ENCODE results near the gene TTYH2. TPM values are rescaled to one million over a fixed set of nuclear protein-coding genes. Genes with fewer than 3 reads are reported as not detected.

The TTYH2 gene
- total and polyA plus RNA-seq, 2 of the 4 experiments (the other 2 are of a cell fraction), result 2.3 to 6.8 TPM

DNA sequence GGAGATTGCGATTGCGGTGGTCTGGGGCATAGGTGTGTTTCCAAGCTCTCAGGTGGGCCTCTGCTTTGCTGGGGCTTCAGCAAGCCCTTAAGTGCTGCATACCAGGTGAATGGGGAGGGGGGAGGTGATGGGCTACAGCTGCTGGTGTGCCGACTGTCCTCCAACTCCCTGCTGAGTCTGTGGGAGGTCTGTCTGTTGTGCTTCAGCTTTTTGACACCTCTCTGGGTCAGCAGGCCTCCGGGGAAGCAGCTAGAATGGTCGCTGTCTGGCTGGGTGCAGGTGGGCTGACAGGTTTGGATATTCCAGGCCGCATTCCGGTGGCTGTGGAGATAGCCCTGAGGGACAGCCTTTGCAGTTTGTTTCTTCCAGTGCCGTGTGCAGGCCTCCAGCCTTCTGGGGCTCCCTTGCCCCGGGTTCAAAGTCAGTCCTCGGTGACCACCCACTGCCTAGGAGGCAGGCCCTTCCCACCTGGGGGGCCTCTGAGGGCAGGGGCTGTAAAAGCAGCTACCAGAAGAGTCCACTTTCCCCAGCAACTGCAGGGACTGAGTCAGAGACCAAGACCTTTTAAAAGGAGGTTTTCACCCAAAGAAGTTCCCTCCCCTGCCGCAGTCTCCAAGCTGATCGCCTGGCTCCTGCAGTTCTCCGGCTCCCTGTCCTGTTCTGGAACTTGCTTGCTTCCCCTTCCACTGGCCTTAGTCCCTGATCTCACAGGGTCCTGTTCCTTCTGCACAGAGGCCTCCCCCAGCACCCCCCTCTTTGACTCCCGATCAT, 2.0 kb upstream of the TTYH2 start:
- Histone ChIP-seq H3K4ac (ENCODE audit: low read depth, low read length) (no peak overlapping the region), H3K56ac (ENCODE audit: extremely low read depth, insufficient read depth, low read length) (no peak overlapping the region), H3K27ac (ENCODE audit: insufficient read depth, low read length) (no peak overlapping the region), H3K23ac (ENCODE audit: low read depth, low read length) (no peak overlapping the region; the same call in 1 of the 2 replicates), H3K9me1 (ENCODE audit: insufficient read depth, low read length) (no peaks in the 10 kb centered on the region), H2AFZ (replicated peaks; ENCODE audit: low read length, poor library complexity) (no peak overlapping the region), H4K8ac (ENCODE audit: low read depth in 2 of 2, low read length in 2 of 2) (no peak overlapping the region), H3K14ac (replicated peaks; ENCODE audit: low read depth, low read length) (no peak overlapping the region), H2BK120ac (ENCODE audit: low read depth, low read length) (no peak overlapping the region), H3K9me3 (ENCODE audit: control insufficient read depth, insufficient read depth, low read length) (no peaks in the 10 kb centered on the region), H3K36me3 (ENCODE audit: control insufficient read depth, insufficient read depth, low read length) (peaks cover 24% of the 10 kb centered on the region), H3K4me3 (ENCODE audit: insufficient read depth, low read depth, low read length) (no peak overlapping the region; the same call in 1 of the 2 replicates), H3K79me1 (ENCODE audit: low read depth in 1 of 2, low read length in 2 of 2) (peaks cover 15 to 30% of the 10 kb centered on the region in 2 experiments), H3K4me2 (ENCODE audit: low read depth, low read length) (peak overlapping the region; percentile 83), H2BK5ac (ENCODE audit: low read depth, low read length, poor library complexity, severe bottlenecking) (no peak overlapping the region), H3K27me3 (ENCODE audit: control insufficient read depth, insufficient read depth, low read length) (no peaks in the 10 kb centered on the region; the same call in 1 of the 2 replicates), H2AK9ac (replicated peaks; ENCODE audit: low read depth, low read length, poor library complexity) (peak overlapping the region; percentile 29), H4K91ac (ENCODE audit: insufficient read depth, low read depth, low read length) (no peak overlapping the region), H4K20me1 (ENCODE audit: insufficient read depth, low read length) (peaks cover 49% of the 10 kb centered on the region), H4K5ac (ENCODE audit: low read depth, low read length) (no peak overlapping the region), H2AK5ac (ENCODE audit: low read depth, low read length) (no peak overlapping the region), H2BK15ac (ENCODE audit: low read depth, low read length) (no peak overlapping the region), H2BK20ac (ENCODE audit: low read depth, low read length) (no peak overlapping the region), H3K4me1 (ENCODE audit: control insufficient read depth, insufficient read depth, low read length) (peaks cover 13% of the 10 kb centered on the region), H3K18ac (ENCODE audit: low read depth, low read length) (no peak overlapping the region), H3K9ac (ENCODE audit: low read depth, low read length) (peak overlapping the region; percentile 37)
- ChIA-PET POLR2A (ENCODE audit: unreplicated experiment) (interaction anchor here (0.7 kb wide), 1 partner anchor 23 kb away, joined by 3 read pairs; no protein-coding TSS in a partner anchor), CTCF (no interaction called here)
- 71% methylated on average over 7 of the region's 14 CpGs; no CpG with 5 or more reads in 1 of the 2 experiments for WGBS, 2 experiments (ENCODE audit: extremely low coverage in 2 of 2, insufficient read length in 1 of 2)
- TF ChIP-seq NFE2L2 (IDR thresholded peaks at IDR 0.05; ENCODE audit: low read depth, low read length) (no peak), POLR2A (IDR thresholded peaks at IDR 0.05; ENCODE audit: low read depth, low read length) (0 out of 2 replicates have a peak, but pooled peaks have one; percentile 14), BHLHE40 (IDR thresholded peaks at IDR 0.05; ENCODE audit: low read depth, low read length) (no peak), FOS (IDR thresholded peaks at IDR 0.05; ENCODE audit: low read depth, low read length) (no peak)
- TF ChIP-seq, protein P1, sequence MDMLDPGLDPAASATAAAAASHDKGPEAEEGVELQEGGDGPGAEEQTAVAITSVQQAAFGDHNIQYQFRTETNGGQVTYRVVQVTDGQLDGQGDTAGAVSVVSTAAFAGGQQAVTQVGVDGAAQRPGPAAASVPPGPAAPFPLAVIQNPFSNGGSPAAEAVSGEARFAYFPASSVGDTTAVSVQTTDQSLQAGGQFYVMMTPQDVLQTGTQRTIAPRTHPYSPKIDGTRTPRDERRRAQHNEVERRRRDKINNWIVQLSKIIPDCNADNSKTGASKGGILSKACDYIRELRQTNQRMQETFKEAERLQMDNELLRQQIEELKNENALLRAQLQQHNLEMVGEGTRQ (IDR thresholded peaks at IDR 0.05; ENCODE audit: low read depth, low read length), result no peak
- TF ChIP-seq, protein P2, sequence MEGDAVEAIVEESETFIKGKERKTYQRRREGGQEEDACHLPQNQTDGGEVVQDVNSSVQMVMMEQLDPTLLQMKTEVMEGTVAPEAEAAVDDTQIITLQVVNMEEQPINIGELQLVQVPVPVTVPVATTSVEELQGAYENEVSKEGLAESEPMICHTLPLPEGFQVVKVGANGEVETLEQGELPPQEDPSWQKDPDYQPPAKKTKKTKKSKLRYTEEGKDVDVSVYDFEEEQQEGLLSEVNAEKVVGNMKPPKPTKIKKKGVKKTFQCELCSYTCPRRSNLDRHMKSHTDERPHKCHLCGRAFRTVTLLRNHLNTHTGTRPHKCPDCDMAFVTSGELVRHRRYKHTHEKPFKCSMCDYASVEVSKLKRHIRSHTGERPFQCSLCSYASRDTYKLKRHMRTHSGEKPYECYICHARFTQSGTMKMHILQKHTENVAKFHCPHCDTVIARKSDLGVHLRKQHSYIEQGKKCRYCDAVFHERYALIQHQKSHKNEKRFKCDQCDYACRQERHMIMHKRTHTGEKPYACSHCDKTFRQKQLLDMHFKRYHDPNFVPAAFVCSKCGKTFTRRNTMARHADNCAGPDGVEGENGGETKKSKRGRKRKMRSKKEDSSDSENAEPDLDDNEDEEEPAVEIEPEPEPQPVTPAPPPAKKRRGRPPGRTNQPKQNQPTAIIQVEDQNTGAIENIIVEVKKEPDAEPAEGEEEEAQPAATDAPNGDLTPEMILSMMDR (conservative IDR thresholded peaks at IDR 0.05; ENCODE audit: low read depth, low read length), result no peak
- dilution Hi-C loops (cut with HindIII; ENCODE audit: low sequenced_read_pairs, unreplicated experiment) (no loop called here), intact Hi-C loops (cut with micrococcal nuclease) (no loop called here), in situ Hi-C loops (cut with MboI; ENCODE audit: low sequenced_read_pairs) (loop anchor here (25.0 kb wide), 1 partner anchor 651 kb away; the partner anchor contains the start of genes FDXR and GRIN2C)
- DNase-seq (no peak), ATAC-seq (ENCODE audit: low read depth) (no peak)
- BruUV-seq (replicated peaks), result no TSS peak
